Ectodermal cell (in vitro differentiated cells): ENCODE results near the gene ABHD3.
"Not testable (repeated sequence)": the region's sequence is repeated elsewhere in the genome, so short reads cannot be mapped to it uniquely, and the experiment has no call there.

ENCODE experiments used
- H3K27ac ChIP-seq: 2 replicates; pipeline ENCODE4 v1.7.0; 2013; ENCODE audit warnings: mild to moderate bottlenecking, low read depth, low read length; ENCODE audit not compliant: insufficient read depth, poor library complexity, severe bottlenecking
- H3K27me3 ChIP-seq: 2 replicates; pipeline ENCODE4 v1.7.0; 2013; ENCODE audit warnings: mild to moderate bottlenecking, low read length; ENCODE audit not compliant: insufficient read depth, control insufficient read depth, poor library complexity, severe bottlenecking
- H3K36me3 ChIP-seq: one replicate; pipeline ENCODE4 v1.7.0; 2013; ENCODE audit warnings: low read length; ENCODE audit not compliant: control insufficient read depth, insufficient read depth
- H3K4me1 ChIP-seq: one replicate; pipeline ENCODE4 v1.7.0; 2013; ENCODE audit warnings: low read length; ENCODE audit not compliant: control insufficient read depth, insufficient read depth
- H3K4me3 ChIP-seq: 2 replicates; pipeline ENCODE4 v1.7.0; 2013; ENCODE audit warnings: low read depth, low read length, control low read depth; ENCODE audit not compliant: insufficient read depth
- H3K9me3 ChIP-seq: 2 replicates; pipeline ENCODE4 v1.7.0; 2013; ENCODE audit warnings: mild to moderate bottlenecking, low read length, moderate library complexity; ENCODE audit not compliant: control insufficient read depth
- WGBS, 2 experiments: methylation state at CpG; one replicate each; pipeline ENCODE4 v1.1.7; 2013; ENCODE audit warnings: missing lambda C conversion rate in 2 of 2; 5-methylcytosine and 5-hydroxymethylcytosine counted together

Gene ABHD3

DNA sequence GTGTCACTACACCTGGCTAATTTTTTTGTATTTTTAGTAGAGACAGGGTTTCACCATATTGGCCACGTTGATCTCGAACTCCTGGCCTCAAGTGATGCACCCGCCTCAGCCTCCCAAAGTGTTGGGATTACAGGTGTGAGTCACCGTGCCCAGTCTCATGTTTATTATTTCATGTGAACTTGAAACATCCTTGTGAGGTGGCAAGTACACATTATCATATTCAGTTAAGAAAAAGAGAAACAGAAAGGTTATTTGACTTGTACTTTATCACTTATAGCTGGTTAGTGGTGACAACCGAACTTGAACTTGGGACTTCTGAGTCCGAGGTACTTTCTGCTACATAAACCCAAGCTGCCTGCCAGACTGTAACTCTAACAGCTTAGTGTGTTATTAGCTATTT lies 24.4 kb downstream of the ABHD3 start:
- no peak overlapping the region for H3K27ac ChIP-seq
- 96% methylated on average over 6 of the region's 6 CpGs for WGBS, 2 experiments
- no peaks in the 10 kb centered on the region for H3K27me3 ChIP-seq
- peaks cover 3% of the 10 kb centered on the region for H3K4me1 ChIP-seq
- no peak overlapping the region for H3K4me3 ChIP-seq
- no peaks in the 10 kb centered on the region for H3K9me3 ChIP-seq
- H3K36me3 ChIP-seq = no peaks in the 10 kb centered on the region

DNA sequence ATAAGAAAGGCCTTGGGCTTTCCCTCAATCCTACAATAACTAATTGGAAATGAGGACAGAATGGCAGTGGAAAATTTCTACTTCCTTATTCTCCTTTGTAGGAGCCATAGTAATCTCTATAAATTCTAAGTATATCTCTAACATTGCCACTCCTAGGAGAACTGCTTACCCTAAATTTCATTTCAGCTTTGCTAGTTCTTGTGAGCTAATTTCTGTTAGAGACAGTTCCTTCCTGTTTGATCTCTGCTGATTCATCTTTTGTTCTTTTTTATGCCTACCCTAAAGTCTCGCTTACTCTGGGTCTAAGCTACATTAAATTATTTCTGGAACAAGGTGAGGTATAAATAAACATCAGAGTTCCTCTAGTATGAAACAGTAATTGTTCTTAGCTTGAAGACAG lies 25.7 kb downstream of the ABHD3 start:
- no peaks in the 10 kb centered on the region for H3K9me3 ChIP-seq
- H3K27ac ChIP-seq = no peak overlapping the region
- WGBS, 2 experiments = 100% methylated on average over 1 of the region's 1 CpG; no CpG with 5 or more reads in 1 of the 2 experiments
- no peak overlapping the region for H3K4me3 ChIP-seq
- H3K36me3 ChIP-seq = no peaks in the 10 kb centered on the region
- H3K4me1 ChIP-seq = peaks cover 7% of the 10 kb centered on the region
- H3K27me3 ChIP-seq = no peaks in the 10 kb centered on the region

- WGBS, 2 experiments = 84 to 90% methylated on average over 8 of the region's 8 CpGs
- not testable (repeated sequence) for H3K27ac ChIP-seq, H3K36me3 ChIP-seq, H3K4me3 ChIP-seq, H3K9me3 ChIP-seq, H3K27me3 ChIP-seq, H3K4me1 ChIP-seq
These were observed 29.2 kb downstream of the ABHD3 start for GRCh38 chr18:21675354-21675753.

DNA sequence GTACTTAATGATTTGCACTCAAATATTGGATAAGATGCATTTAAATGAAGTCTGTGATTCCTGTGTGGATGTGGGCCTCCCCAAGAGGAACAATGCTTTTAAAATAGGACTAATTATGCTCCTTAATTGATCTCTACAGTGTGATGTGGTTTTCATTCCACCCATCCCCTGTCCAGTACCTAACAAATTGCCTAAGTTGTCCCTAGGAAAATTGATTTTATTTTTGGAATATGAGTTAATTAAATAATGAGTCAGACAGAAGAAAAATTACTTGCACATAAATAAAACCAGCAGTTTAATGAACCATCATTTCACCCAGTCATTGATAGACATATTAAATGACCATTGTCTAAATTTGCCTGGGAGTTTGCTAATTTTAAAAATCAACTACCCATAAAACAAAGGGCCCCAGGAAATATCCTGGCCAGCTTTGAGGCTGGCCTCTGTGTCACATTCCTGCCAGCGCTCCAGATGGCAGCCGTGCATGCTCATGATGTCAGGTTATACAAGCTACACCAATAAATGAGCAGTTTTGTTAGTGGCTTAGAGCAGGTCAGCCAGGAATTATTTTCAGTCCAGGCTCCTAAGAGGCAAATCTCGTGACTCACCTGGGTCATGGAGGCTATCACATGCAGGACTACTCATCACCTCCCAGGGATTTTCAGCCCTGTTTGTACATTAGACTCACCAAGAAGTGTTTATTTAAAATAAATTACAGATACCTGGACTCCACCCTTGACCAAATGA lies 31.9 kb downstream of the ABHD3 start:
- WGBS, 2 experiments = 91 to 94% methylated on average over 3 of the region's 3 CpGs
- no peaks in the 10 kb centered on the region for H3K9me3 ChIP-seq
- no peaks in the 10 kb centered on the region for H3K36me3 ChIP-seq
- no peak overlapping the region for H3K27ac ChIP-seq
- no peak overlapping the region for H3K4me3 ChIP-seq
- peaks cover 7% of the 10 kb centered on the region for H3K4me1 ChIP-seq
- no peaks in the 10 kb centered on the region for H3K27me3 ChIP-seq

DNA sequence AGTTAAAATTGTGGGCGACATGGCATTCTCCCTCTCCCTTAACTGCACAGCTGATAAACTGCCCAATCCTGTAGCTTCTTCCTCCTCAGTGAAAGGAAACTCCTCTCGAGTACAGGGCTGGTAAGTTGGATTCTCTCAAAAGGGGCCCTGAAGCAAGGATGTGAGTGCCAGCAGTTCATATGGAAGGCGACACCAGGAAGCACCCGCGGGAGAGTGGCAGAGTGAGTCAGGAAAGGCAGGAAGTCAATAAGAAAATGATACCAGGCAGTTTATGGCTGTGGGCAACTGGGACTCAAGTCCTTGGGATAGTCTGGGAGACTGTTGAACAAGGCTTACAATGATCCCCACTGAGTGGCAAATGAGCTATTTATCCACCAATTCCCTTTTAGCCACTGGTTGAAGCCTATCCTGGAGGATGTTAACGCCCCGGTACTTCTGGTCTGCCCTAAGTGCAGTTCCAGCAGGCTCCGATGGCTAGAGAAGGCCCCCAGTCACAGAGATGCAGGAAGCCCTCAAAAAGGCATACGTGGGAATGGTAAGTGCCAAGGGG lies 34.8 kb downstream of the ABHD3 start:
- H3K36me3 ChIP-seq = no peaks in the 10 kb centered on the region
- H3K4me3 ChIP-seq = no peak overlapping the region
- H3K27me3 ChIP-seq = no peaks in the 10 kb centered on the region
- H3K9me3 ChIP-seq = no peaks in the 10 kb centered on the region
- H3K4me1 ChIP-seq = peaks cover under 1% of the 10 kb centered on the region
- H3K27ac ChIP-seq = no peak overlapping the region
- WGBS, 2 experiments = 88 to 90% methylated on average over 9 of the region's 9 CpGs

GRCh38 chr18:21664069-21664468 lies 40.5 kb downstream of the ABHD3 start:
- Histone ChIP-seq H3K27ac (no peak overlapping the region), H3K4me3 (no peak overlapping the region), H3K36me3 (no peaks in the 10 kb centered on the region), H3K9me3 (no peaks in the 10 kb centered on the region), H3K27me3 (no peaks in the 10 kb centered on the region), H3K4me1 (no peaks in the 10 kb centered on the region)
- 98% methylated on average over 2 of the region's 2 CpGs for WGBS, 2 experiments

- Histone ChIP-seq H3K9me3 (no peaks in the 10 kb centered on the region), H3K27me3 (no peaks in the 10 kb centered on the region), H3K27ac (no peak overlapping the region), H3K36me3 (no peaks in the 10 kb centered on the region), H3K4me1 (no peaks in the 10 kb centered on the region), H3K4me3 (no peak overlapping the region)
- WGBS, 2 experiments = 93 to 94% methylated on average over 7 of the region's 7 CpGs
These were observed 41.0 kb downstream of the ABHD3 start for GRCh38 chr18:21663578-21663977.

DNA sequence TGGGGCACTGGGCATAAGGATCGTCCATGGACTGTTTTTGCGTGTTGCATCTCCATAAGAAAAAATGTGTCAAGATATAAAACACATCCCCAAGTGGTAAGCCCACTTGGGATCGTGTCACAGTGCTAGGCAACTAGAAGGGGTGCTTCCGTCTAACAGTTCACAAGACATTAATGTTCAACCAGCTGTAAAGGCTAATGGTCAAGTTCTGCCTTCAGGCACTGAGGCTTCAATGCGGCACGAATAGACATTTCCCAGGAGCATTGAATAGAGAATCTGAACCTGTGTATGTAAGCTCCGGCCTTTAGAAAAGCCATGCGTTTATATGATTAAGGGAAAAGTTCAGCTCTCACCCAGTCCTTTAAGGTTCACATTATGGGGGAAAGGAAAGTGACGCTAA lies 42.0 kb downstream of the ABHD3 start:
- H3K4me1 ChIP-seq = no peaks in the 10 kb centered on the region
- no peaks in the 10 kb centered on the region for H3K9me3 ChIP-seq
- no peak overlapping the region for H3K27ac ChIP-seq
- H3K27me3 ChIP-seq = no peaks in the 10 kb centered on the region
- WGBS, 2 experiments = 95 to 96% methylated on average over 9 of the region's 9 CpGs
- no peaks in the 10 kb centered on the region for H3K36me3 ChIP-seq
- H3K4me3 ChIP-seq = no peak overlapping the region

- H3K4me3 ChIP-seq = no peak overlapping the region
- H3K4me1 ChIP-seq = no peaks in the 10 kb centered on the region
- no peaks in the 10 kb centered on the region for H3K9me3 ChIP-seq
- H3K27me3 ChIP-seq = no peaks in the 10 kb centered on the region
- no peaks in the 10 kb centered on the region for H3K36me3 ChIP-seq
- no CpG with 5 or more reads among the region's 2 CpGs for WGBS, 2 experiments
- no peak overlapping the region for H3K27ac ChIP-seq
These were observed 44.5 kb downstream of the ABHD3 start for GRCh38 chr18:21660078-21660477.

- no peaks in the 10 kb centered on the region for H3K27me3 ChIP-seq
- H3K4me3 ChIP-seq = no peak overlapping the region
- H3K9me3 ChIP-seq = no peaks in the 10 kb centered on the region
- H3K27ac ChIP-seq = no peak overlapping the region
- no peaks in the 10 kb centered on the region for H3K4me1 ChIP-seq
- H3K36me3 ChIP-seq = no peaks in the 10 kb centered on the region
These were observed 48.2 kb downstream of the ABHD3 start for GRCh38 chr18:21656402-21656801.
